A673 (cell line): ENCODE data around the gene SULT1A2.
"Not testable (repeated sequence)": the region's sequence is repeated elsewhere in the genome, so short reads cannot be mapped to it uniquely, and the experiment has no call there.

ENCODE experiments used
- EZH2 ChIP-seq: fragments of 200-600 bp; sonication (generic); IDR thresholded peaks from 2 replicates; pipeline ENCODE4 v1.6.1; 2017; ENCODE audit warnings: borderline replicate concordance, low read depth, mild to moderate bottlenecking, mixed read lengths, antibody characterized with exemption, low read length; ENCODE audit not compliant: poor library complexity, severe bottlenecking
- TF ChIP-seq, protein P1 (sequence below): fragments of 300-800, 200-600 bp; sonication (generic); conservative IDR thresholded peaks from 2 replicates; pipeline ENCODE4 v1.5.1; 2017; ENCODE audit warnings: low read depth, mild to moderate bottlenecking, antibody characterized with exemption, low read length, moderate library complexity, mixed read lengths

DNA sequence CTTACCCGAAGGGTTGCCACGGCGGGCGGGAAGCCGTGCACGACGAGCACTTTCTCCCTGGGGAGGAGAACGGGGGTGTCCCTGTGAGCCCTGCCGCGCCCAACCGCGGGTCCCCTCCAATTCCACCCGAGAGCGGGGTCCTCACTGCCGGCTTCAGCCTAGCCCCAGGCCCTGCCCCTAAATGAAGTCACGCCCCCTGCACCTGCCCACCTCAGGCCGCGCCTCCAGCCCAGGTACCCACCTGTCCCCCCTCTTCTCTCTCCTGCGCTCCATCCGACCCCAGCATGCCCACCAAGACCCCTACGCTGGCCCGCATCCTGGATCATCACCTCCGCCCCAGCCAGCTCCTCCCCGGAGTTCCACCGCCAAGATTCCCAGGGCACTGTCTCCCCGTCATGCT, 17.1 kb upstream of the SULT1A2 start:
- TF ChIP-seq, protein P1, sequence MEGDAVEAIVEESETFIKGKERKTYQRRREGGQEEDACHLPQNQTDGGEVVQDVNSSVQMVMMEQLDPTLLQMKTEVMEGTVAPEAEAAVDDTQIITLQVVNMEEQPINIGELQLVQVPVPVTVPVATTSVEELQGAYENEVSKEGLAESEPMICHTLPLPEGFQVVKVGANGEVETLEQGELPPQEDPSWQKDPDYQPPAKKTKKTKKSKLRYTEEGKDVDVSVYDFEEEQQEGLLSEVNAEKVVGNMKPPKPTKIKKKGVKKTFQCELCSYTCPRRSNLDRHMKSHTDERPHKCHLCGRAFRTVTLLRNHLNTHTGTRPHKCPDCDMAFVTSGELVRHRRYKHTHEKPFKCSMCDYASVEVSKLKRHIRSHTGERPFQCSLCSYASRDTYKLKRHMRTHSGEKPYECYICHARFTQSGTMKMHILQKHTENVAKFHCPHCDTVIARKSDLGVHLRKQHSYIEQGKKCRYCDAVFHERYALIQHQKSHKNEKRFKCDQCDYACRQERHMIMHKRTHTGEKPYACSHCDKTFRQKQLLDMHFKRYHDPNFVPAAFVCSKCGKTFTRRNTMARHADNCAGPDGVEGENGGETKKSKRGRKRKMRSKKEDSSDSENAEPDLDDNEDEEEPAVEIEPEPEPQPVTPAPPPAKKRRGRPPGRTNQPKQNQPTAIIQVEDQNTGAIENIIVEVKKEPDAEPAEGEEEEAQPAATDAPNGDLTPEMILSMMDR = not testable (repeated sequence)
- TF ChIP-seq EZH2 = not testable (repeated sequence)
